Liver (tissue), 9 donors: ENCODE results near the gene NKX1-2. TPM values are rescaled to one million over a fixed set of nuclear protein-coding genes. Genes with fewer than 3 reads are reported as not detected.

ENCODE experiments used
- DNase-seq: peaks from one replicate; pipeline ENCODE4 v3.0.0-alpha.2; 2017; ENCODE audit warnings: low spot score
- H3K27ac ChIP-seq, 2 donors: one replicate each; pipeline ENCODE4 v1.7.0; 2013; ENCODE audit warnings: inconsistent platforms in 2 of 2, low read length in 2 of 2, control low read depth in 1 of 2, low read depth in 1 of 2, mild to moderate bottlenecking in 1 of 2
- H3K27me3 ChIP-seq, 4 donors: one replicate each; pipeline versions ENCODE4 v1.6.1 to v1.7.0; 2013; ENCODE audit warnings: low read length in 3 of 4, inconsistent platforms in 1 of 4, mild to moderate bottlenecking in 1 of 4, moderate library complexity in 1 of 4; ENCODE audit not compliant: control insufficient read depth in 4 of 4, insufficient read depth in 4 of 4
- H3K36me3 ChIP-seq, 4 donors: one replicate each; pipeline versions ENCODE4 v1.6.1 to v1.7.0; 2013; ENCODE audit warnings: low read length in 3 of 4, mild to moderate bottlenecking in 3 of 4, low read depth in 1 of 4, moderate library complexity in 1 of 4; ENCODE audit not compliant: control insufficient read depth in 4 of 4, insufficient read depth in 3 of 4
- H3K4me1 ChIP-seq, 4 donors: one replicate each; pipeline versions ENCODE4 v1.6.1 to v1.7.0; 2013; ENCODE audit warnings: low read length in 3 of 4, mild to moderate bottlenecking in 3 of 4, moderate library complexity in 1 of 4; ENCODE audit not compliant: control insufficient read depth in 4 of 4, insufficient read depth in 4 of 4
- H3K4me3 ChIP-seq, 3 donors: one replicate each; pipeline versions ENCODE4 v1.6.1 to v1.7.0; 2013; ENCODE audit warnings: low read length in 3 of 3, control low read depth in 1 of 3, low read depth in 1 of 3, mild to moderate bottlenecking in 1 of 3
- H3K9ac ChIP-seq, 2 donors: one replicate each; pipeline ENCODE4 v1.7.0; 2013; ENCODE audit warnings: low read length in 2 of 2, mild to moderate bottlenecking in 2 of 2, moderate library complexity in 2 of 2, control low read depth in 1 of 2, low read depth in 1 of 2
- H3K9me3 ChIP-seq, 4 donors: one replicate each; pipeline versions ENCODE4 v1.6.1 to v1.7.0; 2013; ENCODE audit warnings: low read length in 3 of 4; ENCODE audit not compliant: control insufficient read depth in 4 of 4
- ATF3 ChIP-seq: IDR thresholded peaks from 2 replicates; pipeline ENCODE4 v1.6.1; 2016; ENCODE audit warnings: antibody characterized with exemption
- CTCF ChIP-seq: fragments of 150-350 bp; IDR thresholded peaks from 2 replicates; pipeline ENCODE4 v1.5.1; 2017; ENCODE audit warnings: improper control_type of control experiment, low read depth, low read length; ENCODE audit not compliant: missing input control
- EGR1 ChIP-seq, 2 donors: IDR thresholded peaks; 2 replicates each; pipeline ENCODE4 v1.6.1; 2016 to 2018; ENCODE audit warnings: antibody characterized with exemption in 2 of 2, low read depth in 2 of 2
- FOXA1 ChIP-seq: IDR thresholded peaks from 2 replicates; pipeline ENCODE4 v1.6.1; 2016; ENCODE audit warnings: antibody characterized with exemption
- FOXA2 ChIP-seq: IDR thresholded peaks from 2 replicates; pipeline ENCODE4 v1.6.1; 2016; ENCODE audit warnings: antibody characterized with exemption
- GABPA ChIP-seq, 2 donors: IDR thresholded peaks in 1 of 2; conservative IDR thresholded peaks in 1 of 2; 2 replicates each; pipeline ENCODE4 v1.6.1; 2016; ENCODE audit warnings: antibody characterized with exemption in 2 of 2, mild to moderate bottlenecking in 1 of 2, moderate library complexity in 1 of 2
- HNF4A ChIP-seq, 2 donors: conservative IDR thresholded peaks; 2 replicates each; pipeline ENCODE4 v1.6.1; 2016; ENCODE audit warnings: antibody characterized with exemption in 2 of 2, mild to moderate bottlenecking in 2 of 2
- HNF4G ChIP-seq: IDR thresholded peaks from 2 replicates; pipeline ENCODE4 v1.6.1; 2016; ENCODE audit warnings: antibody characterized with exemption
- JUND ChIP-seq, 2 donors: IDR thresholded peaks; 2 replicates each; pipeline ENCODE4 v1.6.1; 2016; ENCODE audit warnings: antibody characterized with exemption in 2 of 2
- MAX ChIP-seq: IDR thresholded peaks from 2 replicates; pipeline ENCODE4 v1.6.1; 2016; ENCODE audit warnings: antibody characterized with exemption
- NR2F2 ChIP-seq: IDR thresholded peaks from 2 replicates; pipeline ENCODE4 v1.6.1; 2016; ENCODE audit warnings: antibody characterized with exemption
- RAD21 ChIP-seq, 2 donors: IDR thresholded peaks; 2 replicates each; pipeline ENCODE4 v1.6.1; 2016; ENCODE audit warnings: antibody characterized with exemption in 2 of 2, mild to moderate bottlenecking in 2 of 2
- REST ChIP-seq: IDR thresholded peaks from 2 replicates; pipeline ENCODE4 v1.6.1; 2016; ENCODE audit warnings: antibody characterized with exemption, mild to moderate bottlenecking
- RXRA ChIP-seq, 2 donors: IDR thresholded peaks; 2 replicates each; pipeline ENCODE4 v1.6.1; 2017 to 2018; ENCODE audit warnings: antibody characterized with exemption in 2 of 2, mild to moderate bottlenecking in 1 of 2
- TAF1 ChIP-seq: conservative IDR thresholded peaks from 2 replicates; pipeline ENCODE4 v1.6.1; 2016; ENCODE audit warnings: antibody characterized with exemption, mild to moderate bottlenecking
- YY1 ChIP-seq: IDR thresholded peaks from 2 replicates; pipeline ENCODE4 v1.6.1; 2016; ENCODE audit warnings: antibody characterized with exemption, mild to moderate bottlenecking
- ZBTB33 ChIP-seq: IDR thresholded peaks from 2 replicates; pipeline ENCODE4 v1.6.1; 2016; ENCODE audit warnings: antibody characterized with exemption
- WGBS: extraction: QIAGEN DNeasy Blood & Tissue Kit; methylation state at CpG from one replicate; pipeline ENCODE4 v1.1.7; 2013; 5-methylcytosine and 5-hydroxymethylcytosine counted together
- polyA plus RNA-seq, 2 donors: library from polyadenylated mRNA; stranded (reverse) in 1 of 2; unstranded in 1 of 2; fragments of 200-250 nt in 1 of 2; fragments of >200 nt in 1 of 2; fragmentation: Nextera tagmentation in 1 of 2; extraction: Ambion mirVana in 1 of 2; gene quantifications; one replicate each; pipeline versions ENCODE4 v1.2.1 to v1.2.3, GENCODE V29; 2013 to 2015
- total RNA-seq, 2 donors: library from RNA; depleted of rRNA; stranded (reverse); fragments of >200 nt; gene quantifications; one replicate each; pipeline ENCODE4 v1.2.3, GENCODE V29; 2014
- donor health status: healthy.
- donor health status: healthy.
- donor health status: healthy.
- donor health status: healthy.
- donor health status: healthy.

Gene NKX1-2
- total and polyA plus RNA-seq, 4 donors, result not detected

- TF ChIP-seq MAX, result no peak
- TF ChIP-seq JUND (IDR thresholded peaks at IDR 0.05), result no peak
- TF ChIP-seq REST, result no peak
- no peak for TF ChIP-seq ZBTB33
- TF ChIP-seq ATF3, result no peak
- TF ChIP-seq HNF4A (conservative IDR thresholded peaks at IDR 0.05), result no peak
- TF ChIP-seq CTCF, result no peak
- TF ChIP-seq RAD21 (IDR thresholded peaks at IDR 0.05), result no peak
- no peak for TF ChIP-seq HNF4G
- TF ChIP-seq NR2F2, result no peak
- TF ChIP-seq FOXA1, result no peak
- TF ChIP-seq YY1, result no peak
- no peak for TF ChIP-seq EGR1 (IDR thresholded peaks at IDR 0.05; ENCODE audit: low read depth in 2 of 2)
- TF ChIP-seq RXRA (IDR thresholded peaks at IDR 0.05), result no peak
- TF ChIP-seq GABPA (IDR thresholded peaks at IDR 0.05 in 1 of 2, conservative IDR thresholded peaks at IDR 0.05 in 1 of 2), result no peak
These were observed 34.2 kb upstream of the NKX1-2 start for GRCh38 chr10:124484031-124484430.

GRCh38 chr10:124482876-124483275, 33.0 kb upstream of the NKX1-2 start:
- Histone ChIP-seq H3K9me3 (no peaks in the 10 kb centered on the region), H3K9ac (no peak overlapping the region), H3K4me1 (peaks cover 3 to 7% (median 5%) of the 10 kb centered on the region in 4 donors), H3K27ac (no peak overlapping the region), H3K36me3 (no peaks in the 10 kb centered on the region), H3K27me3 (no peaks in the 10 kb centered on the region), H3K4me3 (no peak overlapping the region)
- DNase-seq, result no peak
- 85% methylated on average over 12 of the region's 12 CpGs for WGBS
- TF ChIP-seq EGR1 (IDR thresholded peaks at IDR 0.05; ENCODE audit: low read depth in 2 of 2) (no peak), FOXA2 (no peak), REST (no peak), NR2F2 (no peak), TAF1 (no peak)

More at GRCh38 chr10:124484031-124484430, 34.2 kb upstream of the NKX1-2 start:
- H3K4me1 ChIP-seq, result no peaks in the 10 kb centered on the region
- no peak overlapping the region for H3K9ac ChIP-seq
- H3K4me3 ChIP-seq, result no peak overlapping the region
- peaks cover 0 to 5% (median 3%) of the 10 kb centered on the region in 4 donors for H3K36me3 ChIP-seq
- WGBS, result 97% methylated on average over 17 of the region's 17 CpGs
- DNase-seq, result no peak
- H3K27ac ChIP-seq, result no peak overlapping the region
- no peaks in the 10 kb centered on the region for H3K9me3 ChIP-seq
- no peaks in the 10 kb centered on the region for H3K27me3 ChIP-seq
